GM18505 (cell line): ENCODE measurements around the gene CFAP69.
"Not testable (repeated sequence)": the region's sequence is repeated elsewhere in the genome, so short reads cannot be mapped to it uniquely, and the experiment has no call there.

ENCODE experiments used
- ATAC-seq: cut with Tn5 transposase; IDR thresholded peaks from one replicate; pipeline ENCODE4 v1.9.1; 2021; ENCODE audit not compliant: unreplicated experiment
- POLR2A ChIP-seq: IDR thresholded peaks from 4 replicates; pipeline ENCODE4 v1.6.1; 2011; ENCODE audit warnings: borderline replicate concordance; ENCODE audit not compliant: insufficient read depth, insufficient read length; ENCODE audit errors: extremely low read depth

CFAP69 gene

GRCh38 chr7:90313907-90314306, 68.9 kb downstream of the CFAP69 start:
- TF ChIP-seq POLR2A, result no peak
- ATAC-seq, result no peak

- no peak for TF ChIP-seq POLR2A
- no peak for ATAC-seq
Observed at GRCh38 chr7:90320014-90320413, 75.0 kb downstream of the CFAP69 start.

- TF ChIP-seq POLR2A, result no peak
- no peak for ATAC-seq
Observed at GRCh38 chr7:90320418-90320800, 75.4 kb downstream of the CFAP69 start.

- ATAC-seq, result no peak
- no peak for TF ChIP-seq POLR2A
Observed at GRCh38 chr7:90320801-90321494, 76.0 kb downstream of the CFAP69 start, which contains the start of gene FAM237B. Gene FAM237B (minus strand): TSS chr7:90321304. CDS start chr7:90319748, 1,556 bp downstream.

- no peak for TF ChIP-seq POLR2A
- ATAC-seq, result no peak
Observed at GRCh38 chr7:90322837-90323236, 77.9 kb downstream of the CFAP69 start.

- no peak for TF ChIP-seq POLR2A
- no peak for ATAC-seq
Observed at GRCh38 chr7:90326500-90326899, 81.5 kb downstream of the CFAP69 start.

GRCh38 chr7:90334193-90334843, 89.3 kb downstream of the CFAP69 start:
- no peak for TF ChIP-seq POLR2A
- ATAC-seq, result no peak

GRCh38 chr7:90334926-90335325, 90.0 kb downstream of the CFAP69 start:
- ATAC-seq, result not testable (repeated sequence)

GRCh38 chr7:90337106-90337505, 92.1 kb downstream of the CFAP69 start:
- ATAC-seq, result no peak
- TF ChIP-seq POLR2A, result no peak

GRCh38 chr7:90345016-90345415, 100.0 kb downstream of the CFAP69 start:
- no peak for TF ChIP-seq POLR2A
- no peak for ATAC-seq

- ATAC-seq, result peak; percentile 16
- no peak for TF ChIP-seq POLR2A
Observed at GRCh38 chr7:90345595-90346335, 100.8 kb downstream of the CFAP69 start.

GRCh38 chr7:90346336-90347125, 101.6 kb downstream of the CFAP69 start, which contains the start of gene GTPBP10:
Gene GTPBP10 (plus strand): TSS chr7:90346716. CDS start chr7:90346742, 26 bp downstream.
- ATAC-seq, result peak; percentile 96
- peak; percentile 97 for TF ChIP-seq POLR2A

GRCh38 chr7:90347759-90348158, 102.8 kb downstream of the CFAP69 start:
- no peak for TF ChIP-seq POLR2A
- no peak for ATAC-seq

GRCh38 chr7:90349305-90349704, 104.3 kb downstream of the CFAP69 start:
- TF ChIP-seq POLR2A, result no peak
- no peak for ATAC-seq

- ATAC-seq, result not testable (repeated sequence)
Observed at GRCh38 chr7:90350032-90350431, 105.1 kb downstream of the CFAP69 start.
